HAP-1 (cell line): ENCODE data around the gene PCSK2.

ENCODE experiments used
- DNase-seq, 2 experiments: peaks; one replicate each; pipeline ENCODE4 v3.0.0-alpha.2; 2016 to 2020; ENCODE audit warnings: low spot score in 2 of 2
- H3K27me3 ChIP-seq: fragments of 250-450 bp; sonication (Bioruptor Pico); 2 replicates; pipeline ENCODE4 v1.5.1; 2020; ENCODE audit warnings: low read depth, mild to moderate bottlenecking, moderate library complexity
- H3K36me3 ChIP-seq: fragments of 250-450 bp; sonication (Bioruptor Pico); replicated peaks from 2 replicates; pipeline ENCODE4 v1.5.1; 2020; ENCODE audit warnings: mild to moderate bottlenecking
- H3K4me1 ChIP-seq: fragments of 250-450 bp; sonication (Bioruptor Pico); 2 replicates; pipeline ENCODE4 v1.5.1; 2020; ENCODE audit warnings: mild to moderate bottlenecking
- H3K4me3 ChIP-seq: fragments of 250-450 bp; sonication (Bioruptor Pico); 2 replicates; pipeline ENCODE4 v1.5.1; 2020; ENCODE audit warnings: mild to moderate bottlenecking, moderate library complexity
- H3K9me3 ChIP-seq: fragments of 250-450 bp; sonication (Bioruptor Pico); 2 replicates; pipeline ENCODE4 v1.5.1; 2020; ENCODE audit warnings: mild to moderate bottlenecking, moderate library complexity
- in situ Hi-C: fragments of 300-500 bp; cut with MboI; formaldehyde crosslinking; loops from 3 replicates; pipeline ENCODE4 v1.14.3; 2020; ENCODE audit warnings: low sequenced_read_pairs, inconsistent platforms, mixed read lengths

PCSK2 gene

GRCh38 chr20:17439616-17440296 is 212.9 kb downstream of the PCSK2 start:
- Histone ChIP-seq H3K36me3 (no peaks in the 10 kb centered on the region), H3K9me3 (no peaks in the 10 kb centered on the region), H3K4me1 (no peaks in the 10 kb centered on the region), H3K4me3 (no peak overlapping the region), H3K27me3 (no peaks in the 10 kb centered on the region)
- DNase-seq: no peak
- in situ Hi-C loops: no loop called here

GRCh38 chr20:17441745-17442144 is 214.9 kb downstream of the PCSK2 start:
- Histone ChIP-seq H3K36me3 (no peaks in the 10 kb centered on the region), H3K4me3 (no peak overlapping the region), H3K9me3 (no peaks in the 10 kb centered on the region), H3K27me3 (no peaks in the 10 kb centered on the region), H3K4me1 (no peaks in the 10 kb centered on the region)
- DNase-seq: no peak
- in situ Hi-C loops: no loop called here

- Histone ChIP-seq H3K4me1 (no peaks in the 10 kb centered on the region), H3K27me3 (no peaks in the 10 kb centered on the region), H3K36me3 (no peaks in the 10 kb centered on the region), H3K9me3 (no peaks in the 10 kb centered on the region), H3K4me3 (no peak overlapping the region)
- in situ Hi-C loops: no loop called here
- peak; percentile 4 to 28 for DNase-seq
These were observed 215.7 kb downstream of the PCSK2 start for GRCh38 chr20:17442588-17442987.

- no peaks in the 10 kb centered on the region for H3K4me1 ChIP-seq
- DNase-seq: no peak
- in situ Hi-C loops: no loop called here
- no peaks in the 10 kb centered on the region for H3K27me3 ChIP-seq
- H3K9me3 ChIP-seq: no peaks in the 10 kb centered on the region
- H3K36me3 ChIP-seq: no peaks in the 10 kb centered on the region
- no peak overlapping the region for H3K4me3 ChIP-seq
These were observed 216.5 kb downstream of the PCSK2 start for GRCh38 chr20:17443131-17443858.

- DNase-seq: no peak
- Histone ChIP-seq H3K9me3 (no peaks in the 10 kb centered on the region), H3K27me3 (no peaks in the 10 kb centered on the region), H3K36me3 (no peaks in the 10 kb centered on the region), H3K4me3 (no peak overlapping the region), H3K4me1 (no peaks in the 10 kb centered on the region)
- in situ Hi-C loops: no loop called here
These were observed 217.3 kb downstream of the PCSK2 start for GRCh38 chr20:17444091-17444490.

- H3K27me3 ChIP-seq: no peaks in the 10 kb centered on the region
- H3K36me3 ChIP-seq: no peaks in the 10 kb centered on the region
- no peaks in the 10 kb centered on the region for H3K4me1 ChIP-seq
- H3K4me3 ChIP-seq: no peak overlapping the region
- no peak for DNase-seq
- in situ Hi-C loops: no loop called here
- no peaks in the 10 kb centered on the region for H3K9me3 ChIP-seq
These were observed 218.7 kb downstream of the PCSK2 start for GRCh38 chr20:17445543-17445942.

- H3K4me3 ChIP-seq: no peak overlapping the region
- in situ Hi-C loops: no loop called here
- no peak for DNase-seq
- no peaks in the 10 kb centered on the region for H3K27me3 ChIP-seq
- no peaks in the 10 kb centered on the region for H3K4me1 ChIP-seq
- no peaks in the 10 kb centered on the region for H3K9me3 ChIP-seq
- no peaks in the 10 kb centered on the region for H3K36me3 ChIP-seq
These were observed 219.3 kb downstream of the PCSK2 start for GRCh38 chr20:17446171-17446570.

GRCh38 chr20:17448071-17448470 is 221.2 kb downstream of the PCSK2 start:
- Histone ChIP-seq H3K27me3 (no peaks in the 10 kb centered on the region), H3K4me3 (no peak overlapping the region), H3K9me3 (no peaks in the 10 kb centered on the region), H3K36me3 (no peaks in the 10 kb centered on the region), H3K4me1 (no peaks in the 10 kb centered on the region)
- DNase-seq: no peak
- in situ Hi-C loops: no loop called here

- no peaks in the 10 kb centered on the region for H3K9me3 ChIP-seq
- in situ Hi-C loops: no loop called here
These were observed 222.2 kb downstream of the PCSK2 start for GRCh38 chr20:17449031-17449430.

GRCh38 chr20:17452441-17452840 is 225.6 kb downstream of the PCSK2 start:
- peaks cover 19% of the 10 kb centered on the region for H3K27me3 ChIP-seq
- H3K4me3 ChIP-seq: no peak overlapping the region
- no peaks in the 10 kb centered on the region for H3K36me3 ChIP-seq
- no peak for DNase-seq
- no peaks in the 10 kb centered on the region for H3K4me1 ChIP-seq
- in situ Hi-C loops: no loop called here
- no peaks in the 10 kb centered on the region for H3K9me3 ChIP-seq

More at GRCh38 chr20:17449031-17449430, 222.2 kb downstream of the PCSK2 start:
- Histone ChIP-seq H3K27me3 (no peaks in the 10 kb centered on the region; the same call in 1 of the 2 replicates), H3K4me1 (no peaks in the 10 kb centered on the region), H3K4me3 (no peak overlapping the region), H3K36me3 (no peaks in the 10 kb centered on the region)
- peak in 1 of 2 experiments; percentile 39 for DNase-seq

- peaks cover 19% of the 10 kb centered on the region for H3K27me3 ChIP-seq
- no peaks in the 10 kb centered on the region for H3K36me3 ChIP-seq
- H3K4me3 ChIP-seq: no peak overlapping the region
- H3K4me1 ChIP-seq: no peaks in the 10 kb centered on the region
- in situ Hi-C loops: no loop called here
- H3K9me3 ChIP-seq: no peaks in the 10 kb centered on the region
- no peak for DNase-seq
These were observed 226.8 kb downstream of the PCSK2 start for GRCh38 chr20:17453592-17453991.

GRCh38 chr20:17456279-17456678 is 229.4 kb downstream of the PCSK2 start:
- Histone ChIP-seq H3K27me3 (peaks cover 19% of the 10 kb centered on the region), H3K9me3 (no peaks in the 10 kb centered on the region), H3K36me3 (no peaks in the 10 kb centered on the region), H3K4me3 (no peak overlapping the region), H3K4me1 (no peaks in the 10 kb centered on the region)
- in situ Hi-C loops: no loop called here
- DNase-seq: no peak

- no peaks in the 10 kb centered on the region for H3K36me3 ChIP-seq
- DNase-seq: no peak
- in situ Hi-C loops: no loop called here
- no peak overlapping the region for H3K4me3 ChIP-seq
- no peaks in the 10 kb centered on the region for H3K4me1 ChIP-seq
- peaks cover 19% of the 10 kb centered on the region for H3K27me3 ChIP-seq
- H3K9me3 ChIP-seq: no peaks in the 10 kb centered on the region
These were observed 230.2 kb downstream of the PCSK2 start for GRCh38 chr20:17457079-17457478.

- in situ Hi-C loops: no loop called here
- no peak for DNase-seq
- H3K4me3 ChIP-seq: no peak overlapping the region
- no peaks in the 10 kb centered on the region for H3K4me1 ChIP-seq
- no peaks in the 10 kb centered on the region for H3K9me3 ChIP-seq
- no peaks in the 10 kb centered on the region for H3K36me3 ChIP-seq
- peaks cover 19% of the 10 kb centered on the region for H3K27me3 ChIP-seq
These were observed 230.8 kb downstream of the PCSK2 start for GRCh38 chr20:17457588-17458190.
